Gastroesophageal sphincter (tissue), 3 donors: ENCODE measurements around the gene ING1.

Source experiments
- POLR2A ChIP-seq, 2 donors: fragments of 450-650 bp; IDR thresholded peaks; one replicate each; pipeline ENCODE4 v1.6.1; 2017; ENCODE audit warnings: antibody characterized with exemption in 2 of 2, mild to moderate bottlenecking in 2 of 2, moderate library complexity in 1 of 2
- TF ChIP-seq, protein P1 (sequence below), 4 experiments: fragments of 200-600 bp in 2 of 4; fragments of 450-650 bp in 2 of 4; sonication (generic) in 1 of 4; IDR thresholded peaks; one replicate each; pipeline ENCODE4 v1.5.1; 2017 to 2019; ENCODE audit warnings: antibody characterized with exemption in 4 of 4, mild to moderate bottlenecking in 2 of 4, moderate library complexity in 2 of 4

GRCh38 chr13:110702591-110703526 is 10.6 kb upstream of the ING1 start:
- TF ChIP-seq, protein P1, sequence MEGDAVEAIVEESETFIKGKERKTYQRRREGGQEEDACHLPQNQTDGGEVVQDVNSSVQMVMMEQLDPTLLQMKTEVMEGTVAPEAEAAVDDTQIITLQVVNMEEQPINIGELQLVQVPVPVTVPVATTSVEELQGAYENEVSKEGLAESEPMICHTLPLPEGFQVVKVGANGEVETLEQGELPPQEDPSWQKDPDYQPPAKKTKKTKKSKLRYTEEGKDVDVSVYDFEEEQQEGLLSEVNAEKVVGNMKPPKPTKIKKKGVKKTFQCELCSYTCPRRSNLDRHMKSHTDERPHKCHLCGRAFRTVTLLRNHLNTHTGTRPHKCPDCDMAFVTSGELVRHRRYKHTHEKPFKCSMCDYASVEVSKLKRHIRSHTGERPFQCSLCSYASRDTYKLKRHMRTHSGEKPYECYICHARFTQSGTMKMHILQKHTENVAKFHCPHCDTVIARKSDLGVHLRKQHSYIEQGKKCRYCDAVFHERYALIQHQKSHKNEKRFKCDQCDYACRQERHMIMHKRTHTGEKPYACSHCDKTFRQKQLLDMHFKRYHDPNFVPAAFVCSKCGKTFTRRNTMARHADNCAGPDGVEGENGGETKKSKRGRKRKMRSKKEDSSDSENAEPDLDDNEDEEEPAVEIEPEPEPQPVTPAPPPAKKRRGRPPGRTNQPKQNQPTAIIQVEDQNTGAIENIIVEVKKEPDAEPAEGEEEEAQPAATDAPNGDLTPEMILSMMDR (IDR thresholded peaks at IDR 0.05): no peak
- no peak for TF ChIP-seq POLR2A (IDR thresholded peaks at IDR 0.05)
